Small intestine (tissue), 7 donors: ENCODE data around the gene PDGFC. TPM values are rescaled to one million over a fixed set of nuclear protein-coding genes. Genes with fewer than 3 reads are reported as not detected.

Experiments
- DNase-seq, 2 donors: peaks; one replicate each; pipeline versions ENCODE4 v3.0.0 to v3.0.0-alpha.2; 2013
- FAIRE-seq: peaks from 2 replicates; lab custom pipeline; 2012; peaks lifted over from hg19 to GRCh38; lab: Jason Lieb, UNC
- H3K27ac ChIP-seq, 3 donors: one replicate each; pipeline ENCODE4 v1.5.1; 2013; ENCODE audit warnings: low read length in 2 of 3, mild to moderate bottlenecking in 2 of 3, control low read depth in 1 of 3, inconsistent platforms in 1 of 3, low read depth in 1 of 3, moderate library complexity in 1 of 3
- H3K27me3 ChIP-seq, 3 donors: one replicate each; pipeline ENCODE4 v1.6.1; 2013; ENCODE audit warnings: low read length in 3 of 3, inconsistent platforms in 1 of 3; ENCODE audit not compliant: control insufficient read depth in 3 of 3, insufficient read depth in 3 of 3
- H3K36me3 ChIP-seq, 3 donors: one replicate each; pipeline ENCODE4 v1.6.1; 2013; ENCODE audit warnings: low read length in 3 of 3, inconsistent platforms in 1 of 3, low read depth in 1 of 3, mild to moderate bottlenecking in 1 of 3, moderate library complexity in 1 of 3; ENCODE audit not compliant: control insufficient read depth in 3 of 3, insufficient read depth in 2 of 3
- H3K4me1 ChIP-seq, 3 donors: one replicate each; pipeline ENCODE4 v1.6.1; 2013; ENCODE audit warnings: low read length in 2 of 3, inconsistent platforms in 1 of 3, low read depth in 1 of 3, mild to moderate bottlenecking in 1 of 3, moderate library complexity in 1 of 3; ENCODE audit not compliant: control insufficient read depth in 3 of 3, insufficient read depth in 2 of 3
- H3K4me3 ChIP-seq, 3 donors: one replicate each; pipeline ENCODE4 v1.5.1; 2013; ENCODE audit warnings: low read length in 3 of 3, control low read depth in 1 of 3, inconsistent platforms in 1 of 3, low read depth in 1 of 3, mild to moderate bottlenecking in 1 of 3, moderate library complexity in 1 of 3
- H3K9me3 ChIP-seq, 2 donors: one replicate each; pipeline ENCODE4 v1.6.1; 2013; ENCODE audit warnings: low read depth in 1 of 2, low read length in 1 of 2; ENCODE audit not compliant: control insufficient read depth in 2 of 2, insufficient read depth in 1 of 2
- WGBS, 3 donors: extraction: QIAGEN DNeasy Blood & Tissue Kit; methylation state at CpG; one replicate each; pipeline ENCODE4 v1.1.7; 2013; 5-methylcytosine and 5-hydroxymethylcytosine counted together
- polyA plus RNA-seq, 4 donors: library from polyadenylated mRNA; stranded (reverse) in 3 of 4; unstranded in 1 of 4; fragments of 200-250 nt in 3 of 4; fragments of 120-200 nt in 1 of 4; gene quantifications; one replicate each; pipeline versions ENCODE4 v1.2.1 to v1.2.3, GENCODE V29; 2013
- donor health status: healthy with polysubstance abuse.
- donor health status: control.
- donor health status: control.
- donor health status: Bipolar disorder and iron deficiency.
- donor health status: healthy.

The PDGFC gene
- polyA plus RNA-seq, 4 donors, result 2.4 to 22.2 (median 3.2) TPM

DNA sequence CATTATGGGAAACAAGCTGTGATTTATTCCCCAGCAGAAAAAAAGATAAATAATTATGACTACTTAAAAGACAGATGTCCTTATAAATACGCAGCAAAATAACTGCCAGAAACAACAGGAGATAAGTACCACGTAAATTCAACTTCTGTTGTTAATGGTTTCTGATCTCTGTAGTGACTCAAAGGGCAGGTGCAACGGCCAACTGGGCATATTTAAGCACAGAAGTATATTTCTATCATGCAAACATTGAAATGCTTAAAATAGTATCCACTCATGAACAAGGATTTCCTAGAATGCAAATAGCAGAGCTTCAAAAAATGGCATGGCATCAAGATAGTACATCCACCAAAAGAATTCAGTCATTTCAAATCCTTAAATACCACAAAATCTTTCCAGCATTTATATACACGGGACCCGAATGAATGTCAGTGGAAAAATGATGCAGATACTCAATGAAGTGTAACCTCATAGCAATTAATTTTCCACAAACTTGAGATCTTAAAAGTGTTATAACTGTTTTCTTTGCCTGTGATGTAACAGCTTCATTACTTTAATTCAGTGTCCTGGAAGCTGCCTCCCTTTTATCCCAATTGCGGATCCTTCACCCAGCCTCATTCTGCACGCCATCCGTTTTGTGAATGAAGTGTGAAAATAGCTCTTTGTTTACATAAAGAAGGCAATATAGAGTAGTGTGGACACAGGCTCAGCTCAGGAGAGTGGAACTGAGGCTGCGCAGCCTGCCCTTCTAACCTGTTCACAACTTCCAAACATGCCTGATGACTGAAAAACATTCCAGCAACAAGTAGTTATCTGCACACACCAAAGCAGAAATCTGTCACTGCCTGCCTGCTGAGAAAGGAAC is 10.2 kb downstream of the PDGFC start:
- Histone ChIP-seq H3K4me1 (no peaks in the 10 kb centered on the region), H3K4me3 (no peak overlapping the region), H3K9me3 (no peaks in the 10 kb centered on the region), H3K27me3 (no peaks in the 10 kb centered on the region), H3K27ac (no peak overlapping the region), H3K36me3 (no peaks in the 10 kb centered on the region)
- WGBS, 3 donors, result 59 to 68% (median 65%) methylated on average over 9 of the region's 9 CpGs
- DNase-seq (no peak), FAIRE-seq (no peak)

DNA sequence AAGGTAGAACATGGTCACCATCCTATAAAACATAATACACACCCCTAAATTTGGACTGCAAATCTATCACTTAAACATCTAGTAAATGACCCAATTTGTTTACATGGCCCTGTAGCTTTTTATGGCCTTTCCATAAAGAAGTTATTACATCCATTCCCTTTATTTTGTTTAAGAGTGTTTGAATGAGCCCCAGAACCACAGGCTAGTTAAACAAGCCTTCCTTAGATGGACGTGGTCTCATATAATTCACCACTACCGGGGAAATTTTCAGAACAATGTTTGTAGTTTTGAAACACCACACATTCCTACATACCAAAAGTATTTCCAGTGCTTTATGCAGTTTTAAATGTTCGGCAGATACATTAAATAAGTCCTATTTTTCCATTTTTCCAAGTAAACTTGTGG is 12.3 kb downstream of the PDGFC start:
- no peak overlapping the region for H3K4me3 ChIP-seq
- no peak overlapping the region for H3K27ac ChIP-seq
- FAIRE-seq (no peak), DNase-seq (no peak)
- H3K9me3 ChIP-seq, result no peaks in the 10 kb centered on the region
- no peaks in the 10 kb centered on the region for H3K27me3 ChIP-seq
- WGBS, 3 donors, result 69 to 71% (median 70%) methylated on average over 3 of the region's 3 CpGs
- H3K4me1 ChIP-seq, result no peaks in the 10 kb centered on the region
- H3K36me3 ChIP-seq, result no peaks in the 10 kb centered on the region

DNA sequence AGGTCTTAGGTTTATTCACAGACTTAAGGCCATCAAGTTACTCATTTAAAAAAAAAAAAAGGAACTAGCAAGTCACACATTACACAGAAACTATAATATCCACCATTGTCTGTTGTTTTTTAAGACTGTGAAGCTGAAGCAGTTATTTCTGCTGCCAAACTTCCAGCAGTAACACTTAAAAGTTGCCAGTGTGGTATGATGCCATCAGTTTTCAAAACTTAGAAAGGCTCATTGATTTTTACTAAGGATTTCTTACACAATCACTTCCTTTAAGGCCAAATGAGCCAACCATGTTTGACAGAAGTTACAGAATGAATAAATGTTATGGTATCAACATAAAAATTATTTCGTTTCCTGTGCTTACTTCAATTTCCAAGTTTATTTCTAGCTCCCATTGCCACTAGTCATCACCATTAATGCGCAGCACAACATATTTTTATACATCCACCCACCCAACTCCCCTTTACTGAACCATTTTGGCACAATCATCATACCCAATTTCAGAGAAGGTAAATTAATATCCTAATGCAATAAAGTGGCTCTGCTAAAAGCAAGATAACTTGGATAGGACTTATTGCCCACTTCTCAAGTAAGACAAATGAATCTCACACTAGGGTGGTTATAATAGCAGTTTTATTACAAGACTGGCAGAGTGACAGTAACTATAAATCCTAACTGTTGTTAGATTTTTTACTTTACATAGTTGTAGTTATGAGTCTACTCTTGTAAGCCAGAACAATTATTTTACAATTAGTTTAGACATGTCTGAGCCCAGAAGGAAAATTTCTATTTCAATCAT is 13.1 kb downstream of the PDGFC start:
- H3K27ac ChIP-seq, result no peak overlapping the region
- no peak for FAIRE-seq

DNA sequence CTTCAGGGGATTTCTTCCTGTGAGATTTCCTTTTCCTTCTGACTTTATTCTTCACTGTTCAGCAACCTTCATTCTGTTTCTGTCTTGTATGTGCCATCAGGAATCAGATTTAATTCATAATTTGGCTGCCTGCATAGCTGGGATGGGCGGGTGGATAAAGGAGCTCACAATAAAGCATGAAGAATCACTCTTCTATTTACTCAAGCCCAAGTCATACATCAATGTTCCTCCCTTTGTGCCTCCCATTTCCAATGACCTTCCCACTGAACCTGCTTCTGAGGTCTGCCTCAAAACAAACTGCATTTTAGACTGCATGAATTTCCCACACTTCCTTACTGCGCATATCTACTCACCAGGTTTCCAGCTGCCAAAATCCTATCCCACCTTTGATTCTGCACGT is 14.0 kb downstream of the PDGFC start:
- Histone ChIP-seq H3K36me3 (no peaks in the 10 kb centered on the region), H3K4me3 (no peak overlapping the region), H3K4me1 (no peaks in the 10 kb centered on the region), H3K27ac (no peak overlapping the region), H3K27me3 (no peaks in the 10 kb centered on the region), H3K9me3 (no peaks in the 10 kb centered on the region)
- DNase-seq (no peak), FAIRE-seq (no peak)
- WGBS, 3 donors, result 81 to 88% (median 83%) methylated on average over 3 of the region's 3 CpGs

More for the DNA sequence above, 13.1 kb downstream of the PDGFC start:
- WGBS, 3 donors, result 79 to 93% (median 82%) methylated on average over 2 of the region's 2 CpGs
- Histone ChIP-seq H3K4me3 (no peak overlapping the region), H3K36me3 (no peaks in the 10 kb centered on the region), H3K4me1 (no peaks in the 10 kb centered on the region), H3K27me3 (no peaks in the 10 kb centered on the region), H3K9me3 (no peaks in the 10 kb centered on the region)
- no peak for DNase-seq

DNA sequence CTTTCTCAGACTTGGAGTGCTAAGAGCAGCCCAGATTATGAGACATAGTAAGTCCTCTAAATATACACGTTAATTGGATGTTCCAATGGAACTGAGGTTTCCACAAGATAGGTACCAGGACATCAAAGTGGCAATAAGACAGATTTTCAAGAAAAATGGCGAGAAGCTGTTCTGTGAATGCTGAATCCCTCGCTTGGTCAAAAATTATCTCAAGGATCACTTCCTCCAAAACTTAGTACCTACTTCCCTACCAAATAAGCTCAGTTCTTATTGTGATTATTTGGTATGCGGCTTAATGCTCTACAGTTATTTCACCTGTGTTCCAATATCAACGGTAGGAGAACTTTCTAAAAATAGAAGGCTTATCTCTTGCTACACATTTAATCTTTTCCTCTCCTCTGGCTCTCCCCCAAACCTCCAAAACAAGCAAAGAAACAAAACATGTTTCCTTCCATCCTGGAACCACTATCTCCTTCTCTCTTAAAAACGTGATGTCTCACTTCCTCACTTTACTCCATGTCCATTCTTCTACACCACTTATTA is 14.7 kb downstream of the PDGFC start:
- FAIRE-seq, result no peak
- no peak for DNase-seq
- Histone ChIP-seq H3K27ac (no peak overlapping the region), H3K4me3 (no peak overlapping the region), H3K4me1 (no peaks in the 10 kb centered on the region), H3K27me3 (no peaks in the 10 kb centered on the region), H3K9me3 (no peaks in the 10 kb centered on the region), H3K36me3 (no peaks in the 10 kb centered on the region)
- 64 to 71% (median 67%) methylated on average over 6 of the region's 6 CpGs for whole genome bisulfite sequencing, 3 donors

DNA sequence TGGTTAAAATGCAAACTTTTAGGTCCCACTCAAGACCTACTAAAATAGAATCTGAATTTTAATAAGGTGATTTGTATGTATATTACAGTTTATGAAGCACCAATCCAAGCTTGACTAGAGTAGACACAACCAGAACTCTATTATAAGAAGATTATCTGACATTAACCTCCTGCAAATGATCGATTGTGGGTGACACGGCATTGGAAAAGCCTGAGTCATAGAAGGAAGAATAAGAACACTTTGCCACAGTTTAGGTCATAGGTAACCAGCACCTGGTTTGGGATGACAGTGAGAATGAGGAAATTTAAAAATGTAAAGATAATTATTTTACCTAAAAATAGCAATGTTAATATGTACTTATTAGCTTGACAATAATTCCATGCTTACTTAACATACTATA is 15.2 kb downstream of the PDGFC start:
- no peaks in the 10 kb centered on the region for H3K27me3 ChIP-seq
- H3K4me1 ChIP-seq, result no peaks in the 10 kb centered on the region
- H3K9me3 ChIP-seq, result no peaks in the 10 kb centered on the region
- H3K36me3 ChIP-seq, result no peaks in the 10 kb centered on the region
- 84 to 91% (median 87%) methylated on average over 2 of the region's 2 CpGs for WGBS, 3 donors
- DNase-seq, result no peak
- no peak for FAIRE-seq
- H3K27ac ChIP-seq, result no peak overlapping the region
- H3K4me3 ChIP-seq, result no peak overlapping the region

DNA sequence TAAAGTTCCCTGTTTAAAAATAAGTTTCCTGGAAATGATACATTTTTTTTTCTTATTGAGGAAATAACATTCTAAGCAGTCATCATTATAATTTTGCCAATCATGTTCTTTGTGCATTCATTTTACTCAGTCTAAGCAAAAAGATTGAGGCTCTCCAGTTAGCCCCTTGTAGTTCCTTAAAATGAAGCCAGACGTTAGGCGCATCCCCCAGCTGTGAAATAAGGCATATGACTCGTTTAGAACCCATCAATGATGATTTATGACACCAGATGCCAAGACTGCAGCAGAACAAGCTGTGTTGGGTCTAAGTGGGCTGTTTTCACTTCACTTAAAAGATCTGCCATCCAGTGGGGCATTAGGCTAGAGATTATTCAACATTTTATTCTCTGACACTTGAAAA is 17.0 kb downstream of the PDGFC start:
- no peaks in the 10 kb centered on the region for H3K4me1 ChIP-seq
- no peaks in the 10 kb centered on the region for H3K36me3 ChIP-seq
- no peak for DNase-seq
- no peaks in the 10 kb centered on the region for H3K27me3 ChIP-seq
- no peak for FAIRE-seq
- H3K4me3 ChIP-seq, result no peak overlapping the region
- no peaks in the 10 kb centered on the region for H3K9me3 ChIP-seq
- no peak overlapping the region for H3K27ac ChIP-seq
- 55 to 62% (median 60%) methylated on average over 3 of the region's 3 CpGs for WGBS, 3 donors

DNA sequence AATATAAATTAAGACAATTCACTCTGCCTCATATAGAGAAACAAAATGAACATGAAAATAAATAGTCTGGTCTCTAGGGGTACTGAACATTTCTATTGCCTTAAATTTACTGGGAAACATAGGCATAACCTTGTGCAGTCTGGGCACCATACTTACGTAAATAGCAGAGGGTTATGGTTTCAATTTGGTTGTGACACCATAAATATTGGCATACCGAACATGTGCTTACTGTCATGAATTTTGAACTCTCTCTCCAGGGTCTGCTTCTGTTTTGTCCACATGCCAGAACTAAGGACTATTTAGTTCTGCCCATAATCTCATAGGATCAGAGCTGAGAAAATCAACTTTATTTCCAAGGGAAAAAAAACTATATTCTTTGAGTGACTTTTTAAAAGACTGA is 17.6 kb downstream of the PDGFC start:
- H3K4me1 ChIP-seq, result no peaks in the 10 kb centered on the region
- peak overlapping the region in 1 of 3 donors; percentile 11 for H3K27ac ChIP-seq
- DNase-seq (no peak), FAIRE-seq (no peak)
- WGBS, 3 donors, result 84 to 93% (median 89%) methylated on average over 2 of the region's 2 CpGs
- no peaks in the 10 kb centered on the region for H3K9me3 ChIP-seq
- no peak overlapping the region for H3K4me3 ChIP-seq
- H3K36me3 ChIP-seq, result no peaks in the 10 kb centered on the region
- H3K27me3 ChIP-seq, result no peaks in the 10 kb centered on the region
